ENCODE results near the gene IL10RA. TPM values are rescaled to one million over a fixed set of nuclear protein-coding genes. Genes with fewer than 3 reads are reported as not detected.

Gene IL10RA
- total RNA-seq, 1 experiment from 2014 or later: 1.7 TPM

DNA sequence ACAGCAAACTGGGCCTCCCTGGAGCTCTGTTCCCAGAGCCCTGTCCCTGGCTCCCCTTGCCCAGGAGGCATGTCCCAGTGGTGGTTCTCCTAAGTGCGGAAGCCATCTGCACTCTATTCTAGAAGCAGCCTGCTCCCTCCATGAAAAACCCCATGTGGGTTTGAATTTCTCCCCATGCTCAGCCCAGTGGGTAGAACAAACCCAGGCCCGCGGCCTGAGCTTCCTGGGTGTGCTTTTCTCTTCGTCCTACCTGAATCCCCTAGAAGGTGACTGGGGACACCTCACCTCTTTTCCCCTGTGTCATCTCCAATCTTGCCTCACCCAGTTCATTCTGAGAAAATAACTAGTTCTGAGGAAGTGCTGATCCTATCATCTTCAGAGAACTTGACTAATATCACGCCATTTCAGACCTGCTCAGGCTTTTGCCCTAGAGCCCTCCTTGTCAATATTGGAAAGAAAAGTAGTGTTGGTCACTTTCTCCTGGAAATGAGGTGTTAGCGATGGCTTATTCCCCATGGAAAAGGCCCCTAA lies 15.9 kb downstream of the IL10RA start:
- H3K9me2 ChIP-seq (ENCODE audit: insufficient read depth): no peaks in the 10 kb centered on the region
- H3K36me3 ChIP-seq (ENCODE audit: control insufficient read depth in 1 of 2, insufficient read depth in 2 of 2, low read length in 2 of 2): no peaks in the 10 kb centered on the region
- ChIA-PET CTCF (no interaction called here), POLR2A (no interaction called here), RAD21 (ENCODE audit: low non-redundant PET in 1 of 2, low total read pairs in 2 of 2, uncharacterized antibody in 2 of 2, unreplicated experiment in 2 of 2) (no interaction called here)
- H4K20me1 ChIP-seq (ENCODE audit: insufficient read depth): no peaks in the 10 kb centered on the region
- intact Hi-C loops (cut with micrococcal nuclease): no loop called here
- no peaks in the 10 kb centered on the region for H3K4me1 ChIP-seq (ENCODE audit: control insufficient read depth in 1 of 2, insufficient read depth in 2 of 2, low read length in 2 of 2)
- ATAC-seq (no peak), DNase-seq (ENCODE audit: low read depth, low spot score) (no peak)
- H3K4me2 ChIP-seq (ENCODE audit: low read length): no peak overlapping the region
- H3K27me3 ChIP-seq (ENCODE audit: insufficient read depth, low read length): no peaks in the 10 kb centered on the region
- H3K27ac ChIP-seq (ENCODE audit: low read depth, low read length): no peak overlapping the region
- H2AFZ ChIP-seq (ENCODE audit: low read depth, low read length, poor library complexity, severe bottlenecking): no peak overlapping the region
- H3K9ac ChIP-seq (ENCODE audit: low read length): no peak overlapping the region
- H3K9me3 ChIP-seq (ENCODE audit: control insufficient read depth in 1 of 2, insufficient read depth in 1 of 2, low read depth in 1 of 2, low read length in 2 of 2): no peaks in the 10 kb centered on the region
- no peaks in the 10 kb centered on the region for H3K79me2 ChIP-seq (ENCODE audit: insufficient read depth, low read length)
- no TSS peak for BruUV-seq (replicated peaks)
- no peak for TF ChIP-seq REST (IDR thresholded peaks at IDR 0.05; ENCODE audit: low read depth)
- no peak for TF ChIP-seq TCF7L2 (IDR thresholded peaks at IDR 0.05; ENCODE audit: borderline replicate concordance, extremely low read depth, insufficient read depth, insufficient read length)
- TF ChIP-seq, protein P1, sequence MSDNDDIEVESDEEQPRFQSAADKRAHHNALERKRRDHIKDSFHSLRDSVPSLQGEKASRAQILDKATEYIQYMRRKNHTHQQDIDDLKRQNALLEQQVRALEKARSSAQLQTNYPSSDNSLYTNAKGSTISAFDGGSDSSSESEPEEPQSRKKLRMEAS (IDR thresholded peaks at IDR 0.05): no peak
- no peak for TF ChIP-seq POLR2AphosphoS5 (IDR thresholded peaks at IDR 0.05; ENCODE audit: low read depth, low read length)
- TF ChIP-seq ZNF274 (IDR thresholded peaks at IDR 0.05; ENCODE audit: low read depth, low read length): no peak
- TF ChIP-seq EZH2phosphoT487 (IDR thresholded peaks at IDR 0.05; ENCODE audit: borderline replicate concordance): no peak
- no peak overlapping the region for H3K4me3 ChIP-seq (replicated peaks in 1 of 2; ENCODE audit: low read depth in 1 of 2, low read length in 2 of 2)

All from HCT116 (cell line).